HL-60 (cell line): ENCODE data around the gene SVBP.

Experiments
- DNase-seq, 2 experiments: peaks; one replicate each; pipeline ENCODE4 v3.0.0-alpha.2; 2010 to 2020; ENCODE audit warnings: low read depth in 1 of 2, low spot score in 1 of 2
- H3K27ac ChIP-seq: fragments of 250-450 bp; sonication (Bioruptor Pico); replicated peaks from 2 replicates; pipeline ENCODE4 v1.5.1; 2020; ENCODE audit warnings: mild to moderate bottlenecking, moderate library complexity
- H3K27me3 ChIP-seq: fragments of 250-450 bp; sonication (Bioruptor Pico); 2 replicates; pipeline ENCODE4 v1.5.1; 2021; ENCODE audit warnings: mild to moderate bottlenecking, moderate library complexity; ENCODE audit not compliant: insufficient read depth, poor library complexity, severe bottlenecking
- H3K4me3 ChIP-seq: replicated peaks from 2 replicates; pipeline ENCODE4 v1.5.1; 2011; ENCODE audit warnings: mild to moderate bottlenecking, control low read depth, low read length; ENCODE audit not compliant: insufficient read depth
- CTCF ChIP-seq: IDR thresholded peaks from one replicate; pipeline ENCODE4 v1.5.1; 2011; ENCODE audit warnings: low read length, control low read depth, inconsistent platforms; ENCODE audit not compliant: insufficient read depth
- GABPA ChIP-seq: IDR thresholded peaks from 2 replicates; pipeline ENCODE4 v1.6.1; 2012; ENCODE audit warnings: low read depth
- POLR2AphosphoS5 ChIP-seq: IDR thresholded peaks from 2 replicates; pipeline ENCODE4 v1.6.1; 2012; ENCODE audit warnings: low read depth
- REST ChIP-seq: IDR thresholded peaks from 2 replicates; pipeline ENCODE4 v1.6.1; 2012; ENCODE audit warnings: low read depth; ENCODE audit not compliant: insufficient replicate concordance
- SPI1 ChIP-seq: IDR thresholded peaks from 2 replicates; pipeline ENCODE4 v1.6.1; 2012; ENCODE audit warnings: low read depth, mild to moderate bottlenecking, borderline replicate concordance

SVBP gene

GRCh38 chr1:42788021-42788420 lies 29.2 kb downstream of the SVBP start:
- Histone ChIP-seq H3K27me3 (peaks cover 5% of the 10 kb centered on the region), H3K27ac (no peak overlapping the region), H3K4me3 (no peak overlapping the region)
- no peak for TF ChIP-seq REST
- no peak for TF ChIP-seq GABPA
- TF ChIP-seq SPI1: no peak
- no peak for TF ChIP-seq CTCF
- no peak for TF ChIP-seq POLR2AphosphoS5
- no peak for DNase-seq

DNA sequence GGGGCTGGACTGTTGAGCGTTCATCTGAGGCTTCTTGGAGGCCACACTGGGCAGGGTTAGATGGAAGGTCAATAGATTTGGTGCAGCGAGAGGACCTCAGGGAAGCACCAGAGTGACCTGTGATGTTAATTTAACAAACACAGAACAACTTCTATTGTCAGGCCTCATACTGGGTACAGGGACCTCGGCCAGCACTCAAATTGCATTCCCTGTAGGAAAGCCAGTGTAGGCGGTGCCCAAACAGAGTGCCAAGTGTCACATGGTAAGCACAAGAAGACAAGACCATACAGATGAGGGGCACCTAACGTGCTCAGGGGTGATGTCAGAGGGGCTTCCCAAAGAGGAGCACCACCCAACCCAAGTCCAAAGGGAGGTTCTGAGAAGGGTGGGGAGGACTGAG lies 31.1 kb downstream of the SVBP start:
- DNase-seq: no peak
- TF ChIP-seq GABPA: no peak
- TF ChIP-seq CTCF: no peak
- TF ChIP-seq POLR2AphosphoS5: no peak
- no peak for TF ChIP-seq REST
- TF ChIP-seq SPI1: no peak

GRCh38 chr1:42784946-42785693 lies 32.1 kb downstream of the SVBP start, which contains the start of gene TMEM269:
Gene TMEM269 (plus strand): TSS chr1:42784991. CDS start chr1:42789894, 4,903 bp downstream.
- Histone ChIP-seq H3K4me3 (no peak within 1 kb of the TSS), H3K27ac (no peak within 1 kb of the TSS), H3K27me3 (peaks cover 5% of the 10 kb centered on the region)
- DNase-seq: no peak
- TF ChIP-seq SPI1 (no peak), GABPA (no peak), POLR2AphosphoS5 (no peak), REST (no peak), CTCF (no peak)

More for the DNA sequence above, 31.1 kb downstream of the SVBP start:
- Histone ChIP-seq H3K4me3 (no peak overlapping the region), H3K27ac (no peak overlapping the region), H3K27me3 (peaks cover 5% of the 10 kb centered on the region)
